Caco-2 (cell line): ENCODE results near the gene DQX1. TPM values are rescaled to one million over a fixed set of nuclear protein-coding genes. Genes with fewer than 3 reads are reported as not detected.

Experiments used
- BruUV-seq: library from RNA; stranded (reverse); fragments of 400-500 nt; replicated peaks from 2 replicates; lab custom pipeline; 2021; lab: Mats Ljungman, UMichigan
- CTCF ChIA-PET: fragments of 300-600 bp; sonication (Branson Sonifier 250); formaldehyde crosslinking; loops from one replicate; lab custom pipeline; 2022; ENCODE audit warnings: antibody characterized with exemption; lab: Charles Lee
- POLR2A ChIA-PET: fragments of 300-600 bp; sonication (Branson Sonifier 250); formaldehyde crosslinking; loops from one replicate; lab custom pipeline; 2022; ENCODE audit warnings: antibody characterized with exemption; lab: Charles Lee
- DNase-seq, 2 experiments: peaks; one replicate each; pipeline versions ENCODE4 v3.0.0 to v3.0.0-alpha.2; 2020 to 2022
- H3K27me3 ChIP-seq: replicated peaks from 2 replicates; pipeline ENCODE4 v1.6.0; 2011; ENCODE audit warnings: low read length; ENCODE audit not compliant: control insufficient read depth, insufficient read depth
- H3K36me3 ChIP-seq: 2 replicates; pipeline ENCODE4 v1.5.1; 2011; ENCODE audit warnings: low read length; ENCODE audit not compliant: control insufficient read depth, insufficient read depth
- H3K4me1 ChIP-seq: fragments of 250-450 bp; sonication (Bioruptor Pico); 2 replicates; pipeline ENCODE4 v1.5.1; 2020; ENCODE audit warnings: mild to moderate bottlenecking
- H3K4me3 ChIP-seq: 2 replicates; pipeline ENCODE4 v1.5.1; 2011; ENCODE audit warnings: low read depth, mild to moderate bottlenecking, control low read depth, low read length
- H3K9me3 ChIP-seq: fragments of 250-450 bp; sonication (Bioruptor Pico); 2 replicates; pipeline ENCODE4 v1.5.1; 2020; ENCODE audit warnings: mild to moderate bottlenecking, moderate library complexity
- H3K27ac Mint-ChIP-seq: one replicate; pipeline ENCODE4 v1.8.0; 2022; ENCODE audit warnings: mixed read lengths; ENCODE audit not compliant: unreplicated experiment
- H3K27me3 Mint-ChIP-seq: one replicate; pipeline ENCODE4 v1.8.0; 2022; ENCODE audit warnings: mixed read lengths; ENCODE audit not compliant: insufficient read depth, unreplicated experiment
- H3K36me3 Mint-ChIP-seq: one replicate; pipeline ENCODE4 v1.8.0; 2022; ENCODE audit warnings: mild to moderate bottlenecking, mixed read lengths; ENCODE audit not compliant: insufficient read depth, unreplicated experiment
- H3K4me1 Mint-ChIP-seq: one replicate; pipeline ENCODE4 v1.8.0; 2022; ENCODE audit warnings: low read depth, mixed read lengths; ENCODE audit not compliant: unreplicated experiment
- H3K4me3 Mint-ChIP-seq: one replicate; pipeline ENCODE4 v1.8.0; 2022; ENCODE audit warnings: mild to moderate bottlenecking, moderate library complexity, mixed read lengths; ENCODE audit not compliant: unreplicated experiment
- H3K9me3 Mint-ChIP-seq: one replicate; pipeline ENCODE4 v1.8.0; 2022; ENCODE audit warnings: mixed read lengths; ENCODE audit not compliant: unreplicated experiment
- CTCF ChIP-seq, 2 experiments: fragments of 200-600 bp in 1 of 2; IDR thresholded peaks; 1 replicate in 1 of 2; 2 replicates in 1 of 2; pipeline versions ENCODE4 v1.5.1 to v1.8.0; 2011 to 2022; ENCODE audit warnings: antibody characterized with exemption in 1 of 2, control low read depth in 1 of 2, inconsistent platforms in 1 of 2, low read depth in 1 of 2, low read length in 1 of 2, mild to moderate bottlenecking in 1 of 2, moderate library complexity in 1 of 2; ENCODE audit not compliant: insufficient read depth in 1 of 2, severe bottlenecking in 1 of 2, unreplicated experiment in 1 of 2
- intact Hi-C: fragments of 100-400 bp; cut with micrococcal nuclease; formaldehyde crosslinking; loops from one replicate; pipeline ENCODE4 v1.10.0; 2022; ENCODE audit not compliant: unreplicated experiment
- total RNA-seq: library from RNA; stranded (reverse); gene quantifications from 2 replicates; pipeline ENCODE4 v1.2.3, GENCODE V29; 2022

Gene DQX1
- total RNA-seq, 1 experiment from 2014 or later: 0.50 TPM

- H3K36me3 ChIP-seq: no peaks in the 10 kb centered on the region
- TF ChIP-seq CTCF (IDR thresholded peaks at IDR 0.05; ENCODE audit: insufficient read depth in 1 of 2, low read depth in 1 of 2, low read length in 1 of 2, severe bottlenecking in 1 of 2, unreplicated experiment in 1 of 2): no peak
- DNase-seq: no peak
- BruUV-seq: no TSS peak
- H3K4me1 Mint-ChIP-seq: peaks cover 11% of the 10 kb centered on the region
- H3K27me3 ChIP-seq: no peaks in the 10 kb centered on the region
- peaks cover 13% of the 10 kb centered on the region for H3K36me3 Mint-ChIP-seq
- H3K27me3 Mint-ChIP-seq: no peaks in the 10 kb centered on the region
- no peaks in the 10 kb centered on the region for H3K9me3 Mint-ChIP-seq
- H3K4me3 Mint-ChIP-seq: no peak overlapping the region
- no peak overlapping the region for H3K27ac Mint-ChIP-seq
- no peak overlapping the region for H3K4me3 ChIP-seq
- no peaks in the 10 kb centered on the region; the same call in 1 of the 2 replicates for H3K4me1 ChIP-seq
- no peaks in the 10 kb centered on the region for H3K9me3 ChIP-seq
- ChIA-PET CTCF (no interaction called here), POLR2A (no interaction called here)
- intact Hi-C loops: no loop called here
These were observed 8.4 kb upstream of the DQX1 start for GRCh38 chr2:74534411-74534810.

DNA sequence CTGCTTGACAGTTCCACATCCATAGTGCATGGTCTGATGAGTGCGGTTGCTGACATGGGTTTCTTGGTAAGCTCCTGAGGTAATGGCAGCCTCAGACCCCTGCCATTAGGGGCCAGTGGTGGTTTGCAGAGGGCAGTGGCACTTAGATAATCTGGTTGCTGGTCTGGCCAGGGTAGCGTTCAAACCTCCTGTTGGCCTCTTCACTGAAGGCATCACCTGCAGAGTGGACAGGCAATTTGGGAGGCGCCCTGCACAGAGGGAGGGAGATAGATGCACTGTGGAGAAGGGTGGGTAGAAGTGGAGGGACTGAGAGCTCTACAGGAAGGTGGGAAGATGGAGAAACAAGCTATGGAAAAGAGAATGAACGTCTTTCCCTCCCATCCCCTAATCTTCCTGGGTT is 7.4 kb upstream of the DQX1 start:
- Histone ChIP-seq H3K36me3 (no peaks in the 10 kb centered on the region), H3K4me1 (peaks cover under 1% of the 10 kb centered on the region), H3K27me3 (no peaks in the 10 kb centered on the region), H3K4me3 (no peak overlapping the region), H3K9me3 (no peaks in the 10 kb centered on the region)
- ChIA-PET POLR2A (interaction anchor here (0.6 kb wide), 1 partner anchor 54 kb away, joined by 4 read pairs; no protein-coding TSS in a partner anchor), CTCF (no interaction called here)
- no TSS peak for BruUV-seq
- intact Hi-C loops: no loop called here
- Mint-ChIP-seq H3K4me1 (peaks cover 14% of the 10 kb centered on the region), H3K9me3 (no peaks in the 10 kb centered on the region), H3K27me3 (no peaks in the 10 kb centered on the region), H3K27ac (no peak overlapping the region), H3K4me3 (no peak overlapping the region), H3K36me3 (peaks cover 21% of the 10 kb centered on the region)
- no peak for TF ChIP-seq CTCF (IDR thresholded peaks at IDR 0.05; ENCODE audit: insufficient read depth in 1 of 2, low read depth in 1 of 2, low read length in 1 of 2, severe bottlenecking in 1 of 2, unreplicated experiment in 1 of 2)
- DNase-seq: no peak

DNA sequence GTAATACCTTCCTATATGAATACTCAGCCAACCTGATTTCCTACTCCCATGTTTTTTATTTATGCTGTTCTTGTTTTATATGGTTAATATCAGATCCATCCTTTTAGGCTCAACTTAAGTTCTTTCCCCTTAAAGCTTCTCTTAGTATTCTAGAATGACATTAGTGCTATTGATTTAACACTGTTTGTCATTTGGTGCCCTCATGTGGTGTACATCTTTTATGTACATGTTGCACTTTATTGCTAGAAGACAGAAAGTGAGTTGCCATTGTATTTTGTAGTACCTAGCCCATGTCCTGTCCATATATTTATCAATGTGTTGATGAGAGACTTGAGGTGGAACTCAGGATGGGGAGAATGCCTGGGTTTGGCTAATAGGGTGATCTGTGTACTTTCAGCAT is 6.2 kb upstream of the DQX1 start:
- Mint-ChIP-seq H3K36me3 (peaks cover 34% of the 10 kb centered on the region), H3K4me1 (peaks cover 18% of the 10 kb centered on the region), H3K4me3 (peak overlapping the region; percentile 99), H3K27me3 (no peaks in the 10 kb centered on the region), H3K27ac (no peak overlapping the region), H3K9me3 (no peaks in the 10 kb centered on the region)
- POLR2A ChIA-PET: no interaction called here
- Histone ChIP-seq H3K36me3 (peaks cover 1% of the 10 kb centered on the region), H3K27me3 (no peaks in the 10 kb centered on the region), H3K4me1 (peaks cover 6% of the 10 kb centered on the region), H3K9me3 (no peaks in the 10 kb centered on the region), H3K4me3 (no peak overlapping the region)
- no TSS peak for BruUV-seq
- peak in 1 of 2 experiments; percentile 33 for DNase-seq
- CTCF ChIA-PET: interaction anchor here (0.5 to 1.4 kb wide), 9 partner anchors 20 to 197 kb away, joined by 3 to 8 read pairs (median 5); partner anchors contain the start of genes CCDC142, MOGS, MRPL53 and TTC31
- intact Hi-C loops: no loop called here
- TF ChIP-seq CTCF (IDR thresholded peaks at IDR 0.05; ENCODE audit: insufficient read depth in 1 of 2, low read depth in 1 of 2, low read length in 1 of 2, severe bottlenecking in 1 of 2, unreplicated experiment in 1 of 2): peak; percentile 8 to 16
